NCI-H2081 (cell line): Measurements from ENCODE around the gene CAMK2G.
A peak's percentile ranks its signal among the peaks of the same experiment; 100 is the strongest.
"Not testable (repeated sequence)": the region's sequence is repeated elsewhere in the genome, so short reads cannot be mapped to it uniquely, and the experiment has no call there.

ENCODE experiments used
- DNase-seq, 2 experiments: peaks; one replicate each; lab custom pipeline; 2025; lab: John Stamatoyannopoulos, UW

CAMK2G gene

DNA sequence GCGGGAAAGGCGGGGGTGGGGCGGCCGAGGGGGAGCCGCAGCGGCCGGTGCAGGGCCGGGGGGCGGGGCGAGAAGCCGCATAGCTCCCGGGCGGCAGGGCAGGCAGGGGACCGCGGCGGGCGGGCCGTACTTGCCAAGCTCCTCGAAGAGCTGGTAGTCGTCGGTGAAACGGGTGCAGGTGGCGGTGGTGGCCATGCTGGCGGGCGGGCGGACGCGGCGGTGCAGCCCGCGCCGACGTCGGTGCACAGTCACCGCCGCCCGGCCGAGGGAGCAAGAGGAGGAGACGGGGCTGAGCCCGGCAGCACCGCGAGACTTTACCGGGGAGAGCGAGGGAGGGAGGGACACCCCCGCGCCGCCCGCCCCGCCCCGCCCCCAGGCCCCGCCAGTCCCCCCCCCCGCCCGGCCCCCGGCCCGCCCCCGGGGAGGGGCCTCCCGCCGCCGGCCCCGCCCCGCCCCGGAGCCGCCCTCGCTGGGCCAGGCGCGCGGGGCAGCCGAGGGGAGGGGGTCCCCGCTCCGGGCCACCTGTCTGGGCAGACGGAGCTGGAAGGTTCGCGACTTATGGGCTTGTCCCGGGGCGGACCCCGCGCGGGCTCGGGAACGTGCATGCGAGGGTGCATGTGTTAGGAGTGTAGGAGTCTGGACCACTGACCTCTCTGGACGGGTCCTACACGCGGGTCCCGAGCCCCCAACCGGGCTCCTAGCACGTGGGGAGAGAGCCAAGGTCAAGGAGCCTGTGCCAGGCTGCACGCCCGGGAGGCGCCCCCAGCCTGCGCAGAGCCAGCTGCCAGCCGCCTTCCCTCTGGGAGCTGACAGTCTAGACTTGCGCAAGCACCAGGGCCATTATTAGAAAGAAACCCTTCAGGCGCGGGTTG is at the start of gene CAMK2G:
TSS of gene CAMK2G (minus strand) at position 289 of the 872 bp plus-strand sequence. CDS start at position 195, 94 bp downstream.
- peak; percentile 56 to 60 for DNase-seq

DNA sequence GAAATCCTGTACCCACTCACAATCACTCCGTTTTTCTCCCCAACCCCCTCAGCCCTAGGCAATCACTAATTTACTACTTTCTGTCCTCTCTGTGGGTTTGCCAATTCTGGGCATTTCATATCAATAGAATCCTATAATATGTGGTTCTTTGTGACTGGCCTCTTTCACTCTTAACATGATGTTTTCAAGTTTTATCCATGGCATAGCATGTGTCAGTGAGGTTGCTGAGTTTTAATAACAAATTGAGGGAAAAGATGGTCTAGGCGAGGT is 48.4 kb upstream of the CAMK2G start:
- no peak for DNase-seq

DNA sequence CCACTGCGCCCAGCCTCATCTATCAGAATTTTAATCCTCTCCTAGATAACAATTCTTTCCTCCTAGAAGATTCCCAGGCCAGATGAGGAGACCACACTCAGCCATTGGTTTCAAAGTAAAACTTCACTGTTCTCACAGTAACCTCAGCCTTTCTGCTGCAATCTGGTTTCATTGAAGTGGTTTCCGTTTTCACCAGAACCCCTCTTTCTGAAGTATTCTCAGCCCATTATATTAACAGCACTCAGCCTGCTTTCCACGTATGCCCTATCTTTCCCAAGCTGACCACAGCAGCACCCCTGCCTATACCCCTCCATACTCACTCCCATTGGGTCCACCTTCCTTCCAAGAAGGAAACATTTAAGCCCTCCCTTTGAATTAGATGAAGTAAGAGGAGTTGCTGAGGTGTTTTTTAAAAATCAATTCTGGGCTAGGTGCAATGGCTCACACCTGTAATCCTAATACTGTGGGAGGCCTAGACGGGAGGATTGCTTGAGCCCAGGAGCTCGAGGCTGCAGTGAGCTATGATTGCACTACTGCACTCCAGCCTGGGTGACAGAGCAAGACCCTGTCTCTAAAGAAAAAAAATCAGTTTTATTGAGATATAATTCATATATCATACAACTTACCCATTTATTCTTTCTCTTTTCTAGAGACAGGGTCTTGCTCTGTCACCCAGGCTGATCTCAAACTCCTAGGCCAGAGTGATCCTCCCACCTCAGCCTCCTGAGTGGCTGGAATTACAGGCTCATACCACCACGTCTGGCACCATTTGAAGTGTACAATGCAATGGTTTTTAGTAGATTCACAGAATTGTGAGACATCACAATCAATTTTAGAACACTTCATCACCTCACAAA is 47.9 kb upstream of the CAMK2G start:
- DNase-seq = no peak

DNA sequence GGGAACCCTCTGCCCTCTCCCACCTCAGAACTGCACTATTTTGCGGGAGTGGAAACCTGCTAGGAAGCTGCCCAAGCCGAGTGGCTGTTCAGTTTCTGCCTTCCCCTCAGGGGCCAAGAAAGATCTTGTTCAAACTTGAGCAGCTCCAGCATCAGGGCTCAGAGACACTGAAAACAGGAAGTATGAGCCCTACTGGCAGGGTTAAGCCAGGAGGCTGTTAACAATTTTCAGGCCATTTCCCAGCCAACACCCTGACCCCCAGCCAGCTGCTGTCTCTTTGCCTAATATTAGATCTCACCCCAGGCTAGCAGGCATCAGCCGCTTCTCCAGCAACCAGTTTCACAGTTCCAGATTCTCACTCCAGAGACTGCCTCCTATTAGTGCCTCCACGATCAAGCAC is 45.7 kb upstream of the CAMK2G start:
- no peak for DNase-seq

DNA sequence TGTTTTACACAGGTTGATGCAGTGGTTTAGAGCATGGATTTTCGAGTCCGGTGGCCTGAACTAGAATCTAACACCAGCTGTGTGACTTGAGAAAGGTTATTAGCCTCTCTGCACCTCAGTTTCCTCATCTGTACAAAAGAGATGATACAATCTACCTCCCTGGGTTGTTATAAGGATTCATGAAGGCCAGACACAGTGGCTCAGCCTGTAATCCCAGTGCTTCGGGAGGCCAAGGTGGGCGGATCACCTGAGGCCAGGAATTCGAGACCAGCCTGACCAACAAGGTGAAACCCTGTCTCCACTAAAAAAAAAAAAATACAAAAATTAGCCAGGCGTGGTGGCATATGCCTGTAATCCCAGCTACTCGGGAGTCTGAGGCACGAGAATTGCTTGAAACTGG is 45.1 kb upstream of the CAMK2G start:
- DNase-seq = not testable (repeated sequence)

DNA sequence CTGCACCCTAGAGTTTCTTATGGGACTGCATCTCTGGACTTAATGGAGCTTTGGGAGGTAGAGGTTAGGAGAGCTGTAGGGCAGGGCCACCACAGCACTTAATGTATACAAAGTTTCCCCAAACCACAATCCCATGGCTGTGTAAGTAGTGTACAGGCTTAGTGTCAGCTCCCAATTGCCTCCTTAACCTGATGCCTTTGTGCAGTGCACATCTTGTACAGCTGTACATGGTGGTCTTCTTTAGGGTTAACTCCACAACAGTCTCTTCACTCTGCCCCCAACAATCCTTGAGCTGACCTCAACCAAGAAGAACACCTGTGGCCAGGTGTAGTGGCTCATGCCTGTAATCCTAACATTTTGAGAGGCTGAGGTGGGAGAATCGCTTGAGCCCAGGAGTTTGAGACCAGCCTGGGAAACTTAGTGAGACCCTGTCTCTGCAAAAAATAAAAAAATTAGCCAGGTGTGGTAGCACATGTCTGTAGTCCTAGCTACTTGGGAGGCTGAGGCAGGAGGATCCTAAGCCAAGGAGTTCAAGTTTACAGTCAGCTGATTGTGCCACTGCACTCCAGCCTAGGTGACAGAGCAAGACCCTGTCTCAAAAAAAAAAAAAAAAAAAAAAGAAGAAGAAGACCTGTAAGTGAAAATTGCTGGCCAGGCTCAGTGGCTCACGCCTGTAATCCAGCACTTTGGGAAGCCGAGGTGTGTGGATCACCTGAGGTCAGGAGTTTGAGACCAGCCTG is 43.4 kb upstream of the CAMK2G start:
- DNase-seq = no peak

DNA sequence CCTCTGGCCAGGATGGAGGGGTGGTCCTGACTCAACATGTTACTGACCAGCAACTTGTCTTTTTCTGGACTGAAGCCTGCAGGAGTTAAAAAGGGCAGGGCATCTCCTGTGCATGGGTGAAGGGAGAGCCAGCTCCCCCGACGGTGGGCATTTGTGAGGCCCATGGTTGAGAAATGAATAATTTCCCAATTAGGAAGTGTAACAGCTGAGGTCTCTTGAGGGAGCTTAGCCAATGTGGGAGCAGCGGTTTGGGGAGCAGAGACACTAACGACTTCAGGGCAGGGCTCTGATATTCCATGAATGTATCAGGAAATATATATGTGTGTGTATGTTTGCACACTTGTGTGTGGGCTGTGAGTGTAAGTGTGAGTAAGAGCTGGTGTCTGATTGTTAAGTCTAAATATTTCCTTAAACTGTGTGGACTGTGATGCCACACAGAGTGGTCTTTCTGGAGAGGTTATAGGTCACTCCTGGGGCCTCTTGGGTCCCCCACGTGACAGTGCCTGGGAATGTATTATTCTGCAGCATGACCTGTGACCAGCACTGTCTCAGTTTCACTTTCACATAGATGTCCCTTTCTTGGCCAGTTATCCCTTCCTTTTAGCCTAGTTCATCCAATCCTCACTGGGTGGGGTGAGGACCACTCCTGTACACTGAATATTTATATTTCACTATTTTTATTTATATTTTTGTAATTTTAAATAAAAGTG is 42.6 kb upstream of the CAMK2G start:
- DNase-seq = no peak

DNA sequence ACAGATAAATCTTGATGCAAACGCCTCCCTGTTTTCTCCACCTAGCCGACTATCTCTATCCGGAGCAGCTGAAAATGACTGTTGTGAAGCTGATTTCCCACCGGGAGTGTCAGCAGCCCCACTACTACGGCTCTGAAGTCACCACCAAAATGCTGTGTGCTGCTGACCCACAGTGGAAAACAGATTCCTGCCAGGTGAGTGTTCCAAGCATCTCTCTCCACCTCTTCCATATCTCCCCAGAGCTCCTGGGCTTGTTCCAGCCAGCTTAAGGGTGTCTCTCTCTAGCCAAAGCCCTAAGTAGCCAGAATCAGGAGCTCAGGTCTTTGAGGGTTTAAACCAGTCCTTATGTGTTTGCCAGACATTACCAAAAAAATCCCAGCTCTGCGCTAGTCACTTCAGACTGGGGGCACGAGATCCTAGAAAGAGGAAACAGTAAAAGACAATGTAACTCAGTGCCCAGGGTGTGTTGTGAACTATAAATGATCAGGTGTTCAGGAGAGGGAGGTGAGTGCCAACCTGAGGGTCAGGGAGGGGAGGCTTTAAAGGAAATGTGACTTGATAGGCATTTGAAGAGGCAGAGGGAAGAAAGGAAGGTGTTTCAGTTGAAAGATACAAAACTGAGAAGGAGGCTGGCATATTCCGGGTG is 41.0 kb upstream of the CAMK2G start:
- no peak for DNase-seq

DNA sequence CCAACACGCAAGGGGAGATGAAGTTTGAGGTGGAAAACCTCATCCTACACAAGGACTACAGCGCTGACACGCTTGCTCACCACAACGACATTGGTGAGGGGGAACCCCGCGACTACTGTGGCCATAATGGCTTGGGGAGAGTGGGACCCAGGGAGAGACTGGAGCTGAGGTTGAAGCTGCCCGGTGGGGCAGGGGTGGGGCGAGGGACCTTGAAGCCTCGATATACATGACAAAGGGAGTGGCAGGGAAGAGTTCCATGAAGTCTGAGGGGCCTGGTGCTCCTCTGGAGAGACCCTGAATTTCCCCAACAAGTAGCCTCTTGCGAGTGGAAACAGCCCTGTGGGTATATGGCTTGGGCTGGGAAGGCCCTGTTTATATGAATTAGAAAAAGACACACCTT is 39.7 kb upstream of the CAMK2G start:
- DNase-seq = no peak

DNA sequence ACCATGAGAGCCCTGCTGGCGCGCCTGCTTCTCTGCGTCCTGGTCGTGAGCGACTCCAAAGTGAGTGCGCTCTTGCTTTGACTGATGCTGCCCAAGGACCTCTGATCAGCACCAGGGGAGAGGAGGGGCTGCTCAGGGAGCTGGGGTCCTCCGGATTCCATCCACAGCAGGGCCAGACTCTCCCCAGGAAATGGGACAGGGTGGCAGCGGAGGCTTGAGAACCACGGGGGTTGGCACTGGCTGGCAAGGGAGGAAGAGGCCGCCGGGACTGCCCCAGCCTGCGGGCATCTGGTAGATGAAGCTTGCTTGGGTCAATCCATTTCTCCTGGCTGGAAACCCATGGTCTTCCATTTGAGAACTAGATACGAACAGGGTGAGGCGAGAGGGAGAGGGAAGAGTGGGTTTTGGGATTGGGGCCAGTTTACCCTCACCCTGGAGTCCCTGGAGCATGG is 37.2 kb upstream of the CAMK2G start:
- no peak for DNase-seq

DNA sequence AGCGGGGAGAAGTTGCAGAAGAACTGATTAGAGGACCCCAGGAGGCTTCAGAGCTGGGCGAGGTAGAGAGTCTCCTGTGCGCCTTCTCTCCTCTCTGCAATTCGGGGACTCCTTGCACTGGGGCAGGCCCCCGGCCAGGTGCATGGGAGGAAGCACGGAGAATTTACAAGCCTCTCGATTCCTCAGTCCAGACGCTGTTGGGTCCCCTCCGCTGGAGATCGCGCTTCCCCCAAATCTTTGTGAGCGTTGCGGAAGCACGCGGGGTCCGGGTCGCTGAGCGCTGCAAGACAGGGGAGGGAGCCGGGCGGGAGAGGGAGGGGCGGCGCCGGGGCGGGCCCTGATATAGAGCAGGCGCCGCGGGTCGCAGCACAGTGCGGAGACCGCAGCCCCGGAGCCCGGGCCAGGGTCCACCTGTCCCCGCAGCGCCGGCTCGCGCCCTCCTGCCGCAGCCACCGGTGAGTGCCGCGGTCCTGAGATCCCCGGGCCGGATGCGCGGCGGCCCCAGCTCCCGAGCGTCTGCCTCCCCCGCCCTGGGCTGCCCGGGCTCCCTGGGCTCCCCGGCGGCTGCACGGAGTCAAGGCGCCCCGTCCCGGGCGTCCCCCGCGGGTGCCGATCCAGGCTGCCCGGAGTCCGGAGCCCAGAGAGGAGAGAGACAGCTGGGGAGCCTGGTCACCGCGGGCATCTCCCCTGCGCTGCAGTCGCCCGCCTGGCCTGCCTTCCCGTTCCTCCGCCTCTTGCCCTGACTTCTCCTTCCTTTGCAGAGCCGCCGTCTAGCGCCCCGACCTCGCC is 36.6 kb upstream of the CAMK2G start, which contains the start of gene PLAU:
TSS of gene PLAU (plus strand) at position 369 of the 789 bp plus-strand sequence. CDS start 424 bp downstream, outside the sequence.
- no peak for DNase-seq

DNA sequence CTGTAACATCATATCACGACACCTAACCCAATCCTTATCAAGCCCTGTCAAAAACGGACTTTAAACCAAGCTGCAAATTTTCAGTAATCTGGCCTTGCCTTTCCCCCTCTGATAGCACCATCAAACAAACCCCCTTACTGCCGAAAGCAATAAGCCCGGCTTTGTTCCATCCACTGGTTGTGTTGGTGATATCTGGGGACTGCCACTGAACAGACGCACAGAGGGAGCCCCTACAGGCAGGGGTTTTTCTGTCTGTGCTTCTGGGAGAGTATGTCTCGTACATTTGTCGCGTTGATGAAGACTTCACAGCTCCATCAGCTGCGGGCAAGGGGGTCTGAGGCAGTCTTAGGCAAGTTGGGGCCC is 36.0 kb upstream of the CAMK2G start:
- no peak for DNase-seq

DNA sequence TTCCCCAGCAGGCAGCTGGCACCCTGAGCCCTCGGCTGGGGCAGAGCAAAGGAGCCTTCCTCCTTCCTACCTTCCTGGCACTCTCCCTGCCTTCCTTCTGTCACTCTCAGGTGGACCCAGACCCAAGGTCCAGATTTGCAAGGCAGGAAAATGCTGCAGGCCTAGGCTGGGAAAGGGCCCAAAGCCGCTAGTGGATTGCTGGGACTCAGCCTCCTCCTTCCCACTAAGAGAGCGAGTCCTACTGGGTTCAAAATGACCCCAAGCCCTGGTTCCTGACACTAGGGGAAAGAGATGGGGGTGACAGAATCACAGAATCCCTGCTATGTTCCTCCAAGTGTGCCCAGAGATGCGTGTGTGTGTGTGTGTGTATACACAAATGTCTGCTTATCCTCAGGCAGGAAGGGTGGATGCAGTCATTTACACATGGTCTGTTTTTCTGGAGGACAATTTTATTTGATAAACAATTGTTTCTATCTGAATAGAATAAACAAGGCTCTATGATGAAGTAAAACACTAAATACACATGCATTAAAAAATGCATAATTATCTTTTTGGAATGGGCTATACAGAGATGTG is 35.3 kb upstream of the CAMK2G start:
- no peak for DNase-seq

DNA sequence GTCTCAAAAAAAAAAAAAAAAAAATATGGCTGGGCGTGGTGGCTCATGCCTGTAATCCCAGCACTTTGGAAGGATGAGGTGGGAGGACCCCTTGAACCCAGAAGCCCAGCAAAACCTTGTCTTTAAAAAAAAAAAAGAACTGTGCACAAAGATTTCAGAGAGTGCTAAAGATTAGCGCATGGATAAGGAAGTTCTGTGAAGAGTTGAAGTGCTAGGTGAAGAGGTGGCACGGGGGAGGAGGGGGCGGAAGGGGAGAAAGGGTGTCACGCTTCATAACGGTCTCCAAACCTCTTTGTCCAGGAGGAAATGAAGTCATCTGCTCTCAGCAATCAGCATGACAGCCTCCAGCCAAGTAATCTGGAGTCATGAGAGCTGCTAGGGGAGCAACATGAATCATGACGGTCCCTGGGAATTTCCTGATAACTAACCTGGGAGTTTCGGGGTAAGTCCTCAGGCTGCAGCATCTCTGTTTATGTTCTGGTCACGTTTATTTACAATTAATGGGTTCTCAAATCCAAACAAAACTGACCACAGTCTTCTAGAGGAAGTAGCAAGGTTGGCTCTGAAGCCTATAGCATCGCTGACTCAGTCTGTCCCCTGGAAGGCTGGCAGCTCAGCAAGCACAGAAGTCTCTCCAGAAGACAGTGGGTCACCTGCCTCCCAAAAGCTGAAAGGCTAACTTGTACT is 34.6 kb upstream of the CAMK2G start:
- no peak for DNase-seq

DNA sequence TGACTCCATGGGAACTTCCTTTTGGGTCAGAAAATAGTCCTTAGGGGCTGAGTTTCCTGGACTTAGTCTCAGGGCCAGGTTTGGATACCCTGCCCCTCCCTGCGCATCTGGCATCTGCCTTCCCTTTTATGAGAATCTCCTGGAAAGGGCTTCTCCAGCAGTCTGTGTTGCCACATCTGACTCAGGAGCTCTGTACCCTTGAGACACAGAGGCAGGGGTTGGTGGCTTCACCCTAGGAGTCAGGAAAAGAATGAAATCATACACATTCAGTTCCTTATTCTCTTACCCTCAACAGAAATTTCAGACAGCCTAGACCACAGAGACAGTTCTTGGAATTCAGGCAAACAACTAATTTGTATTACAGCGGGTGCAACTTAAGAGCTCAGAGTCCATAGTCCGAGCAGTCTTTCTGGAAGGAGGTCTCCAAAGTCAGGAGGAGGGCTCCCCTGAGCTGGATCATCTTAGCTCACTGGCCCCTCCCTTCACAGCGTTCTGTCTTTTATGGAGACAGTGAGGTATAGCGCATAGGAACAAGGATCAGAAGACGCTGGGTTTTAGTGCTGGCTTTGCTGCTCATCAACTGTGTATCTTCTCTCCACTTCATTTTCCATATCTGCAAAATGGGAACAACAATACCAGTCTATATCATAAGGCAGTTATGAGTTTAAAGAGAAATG is 33.6 kb upstream of the CAMK2G start:
- no peak for DNase-seq

DNA sequence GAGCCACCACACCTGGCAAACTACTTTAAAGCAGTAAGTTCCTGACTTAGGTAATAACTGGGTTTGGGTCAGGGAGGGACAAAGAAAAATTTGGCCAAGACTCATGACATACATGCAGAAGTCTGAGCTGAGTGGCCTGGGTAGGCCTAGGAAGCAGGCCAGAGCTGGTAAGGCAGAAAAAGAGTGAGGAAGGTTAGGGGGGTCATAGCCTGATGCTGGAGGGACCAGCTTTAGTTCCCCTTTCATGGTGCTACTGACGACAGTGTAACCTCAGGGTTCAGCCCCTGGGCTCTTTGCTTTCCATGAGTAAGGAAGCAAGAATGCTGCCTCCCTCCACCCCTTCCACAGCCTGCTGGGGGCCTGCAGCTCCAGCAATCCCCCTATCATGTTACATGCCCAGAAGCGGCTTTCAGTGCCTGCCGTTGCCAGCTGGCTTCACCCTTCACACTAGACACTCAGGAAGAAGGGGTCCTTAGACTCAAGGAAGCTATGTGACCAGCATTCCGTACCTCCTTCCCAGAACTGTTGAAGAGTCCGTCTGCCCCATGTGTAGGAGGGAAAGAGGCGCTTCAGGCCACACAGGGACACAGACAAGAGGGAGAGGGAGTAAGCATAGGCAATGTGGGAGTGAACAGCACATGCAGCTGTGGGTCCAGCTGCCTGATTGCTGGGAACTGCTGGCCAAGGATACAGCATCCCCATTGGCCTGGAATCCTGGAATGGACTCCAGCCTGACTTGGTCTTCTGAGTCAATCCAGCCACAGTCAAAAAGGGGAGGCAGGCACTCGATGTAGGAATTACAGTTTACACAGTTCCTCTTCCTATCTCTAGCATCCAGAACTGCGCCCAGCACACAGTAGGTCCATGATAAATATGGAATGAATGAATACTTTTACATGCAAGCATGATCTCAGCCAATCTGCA is 32.4 kb upstream of the CAMK2G start:
- no peak for DNase-seq

DNA sequence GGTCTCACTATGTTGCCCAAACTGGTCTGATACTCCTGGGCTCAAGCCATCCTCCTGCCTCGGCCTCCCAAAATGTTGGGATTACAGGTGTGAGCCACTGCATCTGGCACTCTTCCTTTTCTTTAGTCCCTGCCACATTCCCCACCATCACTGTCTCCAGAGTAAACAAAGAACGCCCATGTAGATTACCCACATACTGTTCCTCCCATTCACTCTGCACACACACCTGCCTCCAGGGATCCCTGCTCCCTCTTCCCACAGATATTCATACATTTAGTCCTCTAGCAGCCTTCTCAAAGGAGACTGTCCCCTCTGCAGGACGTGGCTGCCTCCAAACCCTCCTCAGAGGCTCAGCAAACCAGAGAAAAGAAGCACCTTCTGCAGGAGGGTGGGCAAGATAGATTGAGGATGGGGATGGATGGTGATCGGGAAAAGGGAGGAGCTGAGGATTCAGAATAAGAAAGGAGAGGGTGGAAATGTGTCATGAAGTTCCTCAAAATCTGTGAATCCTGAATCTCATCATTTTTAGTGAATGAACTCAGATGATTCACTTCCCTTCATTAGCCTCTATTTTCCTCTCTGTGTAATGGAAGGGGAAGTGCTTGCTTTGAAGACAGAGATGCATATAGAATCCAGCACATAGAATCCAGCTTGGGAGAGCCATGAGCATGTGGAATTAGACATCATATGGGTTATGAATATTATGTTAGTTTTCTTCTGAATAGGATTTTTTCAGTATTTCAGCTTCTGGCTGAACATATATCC is 31.1 kb upstream of the CAMK2G start:
- peak in 1 of 2 experiments; percentile 3 for DNase-seq
